ENCODE results near the gene EIF3L. TPM values are rescaled to one million over a fixed set of nuclear protein-coding genes. Genes with fewer than 3 reads are reported as not detected.

The EIF3L gene
- total RNA-seq, 4 donors from 2014 or later = 336 to 538 (median 412) TPM

DNA sequence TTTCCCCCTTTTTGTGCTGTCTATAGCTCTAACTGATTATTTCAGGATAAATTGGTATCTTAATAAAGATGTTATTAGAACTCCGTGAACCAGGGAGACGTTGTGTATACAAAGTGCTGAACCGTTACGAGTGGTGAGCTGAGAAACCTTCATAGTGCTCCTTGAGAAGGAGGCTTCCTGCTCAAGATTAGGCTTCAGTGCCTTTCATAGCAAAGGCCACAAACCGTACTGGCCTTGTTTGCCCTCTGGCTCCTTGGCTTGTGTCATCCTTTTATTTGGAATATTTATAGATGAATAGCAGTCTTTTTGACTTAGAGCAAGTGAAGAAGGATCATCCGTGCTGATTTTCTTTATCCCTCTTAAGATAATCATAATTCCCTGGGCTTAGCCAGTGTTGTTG lies 16.3 kb downstream of the EIF3L start:
- H3K27me3 ChIP-seq = no peaks in the 10 kb centered on the region
- ATAC-seq = no peak
- no peak overlapping the region for H3K27ac ChIP-seq
- 61 to 72% methylated on average over 6 of the region's 6 CpGs for WGBS, 2 donors (ENCODE audit: low coverage in 1 of 2)
- no peaks in the 10 kb centered on the region for H3K9me3 ChIP-seq
- no peak overlapping the region for H3K4me3 ChIP-seq
- peaks cover 0 to 100% of the 10 kb centered on the region in 2 donors for H3K36me3 ChIP-seq
- H3K4me1 ChIP-seq = peaks cover 0 to 24% (median 0%) of the 10 kb centered on the region in 3 donors
- no peak for TF ChIP-seq CTCF (IDR thresholded peaks at IDR 0.05)
- no peak for TF ChIP-seq POLR2A (IDR thresholded peaks at IDR 0.05)
- TF ChIP-seq EP300 (IDR thresholded peaks at IDR 0.05) = no peak
- TF ChIP-seq POLR2AphosphoS5 (IDR thresholded peaks at IDR 0.05) = no peak

DNA sequence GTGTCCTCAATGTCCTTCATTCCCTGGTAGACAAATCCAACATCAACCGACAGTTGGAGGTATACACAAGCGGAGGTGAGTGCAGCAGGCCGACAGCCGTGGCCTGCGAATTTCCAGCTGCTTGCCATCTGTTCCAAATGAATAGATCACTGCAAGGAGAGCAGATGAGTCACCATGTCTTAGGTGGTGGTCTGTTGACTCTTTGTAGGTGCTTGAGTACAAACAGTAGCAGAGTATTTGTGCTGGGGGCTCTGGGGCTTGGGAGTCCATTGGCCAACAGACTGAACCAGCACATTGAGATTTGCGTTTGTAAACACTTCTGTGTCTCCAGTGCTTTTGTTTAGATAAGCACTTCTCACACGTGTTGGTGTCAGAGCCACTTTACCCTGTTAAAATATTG lies 21.1 kb downstream of the EIF3L start:
- no peak for ATAC-seq
- TF ChIP-seq CTCF (IDR thresholded peaks at IDR 0.05) (no peak), POLR2A (IDR thresholded peaks at IDR 0.05) (no peak), POLR2AphosphoS5 (IDR thresholded peaks at IDR 0.05) (no peak), EP300 (IDR thresholded peaks at IDR 0.05) (no peak)
- 64 to 71% methylated on average over 2 to 7 of the region's 7 CpGs for WGBS, 2 donors (ENCODE audit: low coverage in 1 of 2)
- H3K4me1 ChIP-seq = no peaks in the 10 kb centered on the region
- H3K9me3 ChIP-seq = no peaks in the 10 kb centered on the region
- peaks cover 0 to 100% of the 10 kb centered on the region in 2 donors for H3K36me3 ChIP-seq
- H3K4me3 ChIP-seq = no peak overlapping the region
- no peak overlapping the region for H3K27ac ChIP-seq
- H3K27me3 ChIP-seq = no peaks in the 10 kb centered on the region

DNA sequence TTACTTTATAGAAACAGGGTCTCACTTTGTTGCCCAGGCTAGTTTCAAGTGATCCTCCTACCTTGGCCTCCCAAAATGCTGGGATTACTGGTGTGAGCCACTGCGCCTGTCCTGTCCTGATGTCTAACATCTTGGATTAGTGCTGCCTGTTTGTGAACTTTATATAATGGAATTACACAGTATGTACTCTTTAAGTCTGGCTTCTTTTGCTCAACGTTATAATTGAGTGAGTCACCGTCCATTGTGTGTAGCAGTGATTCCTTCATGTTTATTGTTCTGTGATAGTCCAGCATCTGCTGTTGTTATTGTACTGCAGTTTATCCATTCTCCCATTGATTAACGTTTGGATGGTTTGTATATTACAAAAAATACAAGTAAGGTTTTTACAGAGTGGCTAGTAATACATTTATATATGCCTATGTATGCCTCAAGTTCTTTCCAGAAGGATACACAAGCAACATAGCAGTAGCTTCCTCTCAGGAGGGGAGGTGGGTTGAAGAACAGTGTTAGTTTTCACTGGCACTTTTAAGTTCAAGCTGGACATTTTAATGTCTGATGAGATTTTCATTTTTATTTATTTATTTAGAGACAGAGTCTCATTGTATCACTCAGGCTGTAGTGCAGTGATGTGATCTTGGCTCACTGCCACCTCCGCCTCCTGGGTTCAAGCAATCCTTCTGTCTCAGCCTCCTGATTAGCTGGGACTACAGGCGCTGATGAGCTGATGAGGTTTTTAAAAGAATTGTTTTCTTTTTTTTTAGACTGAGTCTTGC lies 31.6 kb downstream of the EIF3L start:
- Histone ChIP-seq H3K9me3 (no peaks in the 10 kb centered on the region), H3K27ac (peak overlapping the region in 3 of 4 donors; percentile 17 to 27 (median 19)), H3K4me3 (no peak overlapping the region), H3K36me3 (peaks cover 3 to 80% of the 10 kb centered on the region in 2 donors), H3K4me1 (peaks cover 0 to 42% (median 0%) of the 10 kb centered on the region in 3 donors), H3K27me3 (no peaks in the 10 kb centered on the region)
- no peak for ATAC-seq
- TF ChIP-seq EP300 (IDR thresholded peaks at IDR 0.05) (no peak), POLR2A (IDR thresholded peaks at IDR 0.05) (no peak), POLR2AphosphoS5 (IDR thresholded peaks at IDR 0.05) (no peak), CTCF (IDR thresholded peaks at IDR 0.05) (no peak)
- WGBS, 2 donors (ENCODE audit: low coverage in 1 of 2) = 48 to 59% methylated on average over 5 of the region's 6 CpGs

- WGBS, 2 donors (ENCODE audit: low coverage in 1 of 2) = 22 to 33% methylated on average over 6 of the region's 6 CpGs
- Histone ChIP-seq H3K9me3 (no peaks in the 10 kb centered on the region), H3K27ac (peak overlapping the region in 3 of 4 donors; percentile 8 to 79 (median 76)), H3K36me3 (peaks cover 0 to 77% of the 10 kb centered on the region in 2 donors), H3K4me1 (peaks cover 0 to 63% (median 9%) of the 10 kb centered on the region in 3 donors), H3K4me3 (no peak overlapping the region), H3K27me3 (no peaks in the 10 kb centered on the region)
- no peak for ATAC-seq
- TF ChIP-seq POLR2A (IDR thresholded peaks at IDR 0.05) = no peak
- no peak for TF ChIP-seq CTCF (IDR thresholded peaks at IDR 0.05)
- TF ChIP-seq EP300 (IDR thresholded peaks at IDR 0.05) = no peak
- no peak for TF ChIP-seq POLR2AphosphoS5 (IDR thresholded peaks at IDR 0.05)
Measured at GRCh38 chr22:37884420-37884819, 35.2 kb downstream of the EIF3L start.

Data from gastroesophageal sphincter (tissue), 4 donors.